HG03097 (cell line): ENCODE measurements around the gene STRADA.

ENCODE experiments used
- ATAC-seq: cut with Tn5 transposase; IDR thresholded peaks from one replicate; pipeline ENCODE4 v1.9.1; 2021; ENCODE audit not compliant: unreplicated experiment, low FRiP score

The STRADA gene

DNA sequence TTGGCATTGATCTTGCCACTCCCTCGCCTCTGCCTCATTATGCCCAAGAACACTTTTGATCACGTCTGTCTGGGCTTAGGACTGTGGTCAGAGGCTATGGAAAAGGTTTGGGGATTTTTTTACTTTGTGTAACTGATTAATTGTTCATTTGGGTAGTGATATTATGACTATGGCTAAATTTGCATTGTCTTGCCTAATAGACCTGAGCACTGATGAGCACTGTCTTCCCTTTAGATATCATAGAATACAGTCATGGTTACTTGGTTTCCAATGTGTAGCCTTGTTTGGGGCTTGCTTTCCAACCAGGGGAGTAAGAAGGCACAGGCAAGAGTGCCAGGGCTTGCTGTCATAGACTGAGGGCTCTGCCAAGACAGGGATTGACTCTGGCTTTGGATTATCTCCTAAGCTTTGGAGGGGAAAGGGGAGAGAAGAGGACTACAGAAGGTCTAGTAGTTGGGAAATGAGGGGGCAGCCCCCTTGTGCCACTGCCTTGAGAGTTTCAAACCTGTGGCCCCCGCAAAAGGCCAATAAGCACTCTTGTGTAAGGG, 55.4 kb downstream of the STRADA start:
- ATAC-seq, result no peak

DNA sequence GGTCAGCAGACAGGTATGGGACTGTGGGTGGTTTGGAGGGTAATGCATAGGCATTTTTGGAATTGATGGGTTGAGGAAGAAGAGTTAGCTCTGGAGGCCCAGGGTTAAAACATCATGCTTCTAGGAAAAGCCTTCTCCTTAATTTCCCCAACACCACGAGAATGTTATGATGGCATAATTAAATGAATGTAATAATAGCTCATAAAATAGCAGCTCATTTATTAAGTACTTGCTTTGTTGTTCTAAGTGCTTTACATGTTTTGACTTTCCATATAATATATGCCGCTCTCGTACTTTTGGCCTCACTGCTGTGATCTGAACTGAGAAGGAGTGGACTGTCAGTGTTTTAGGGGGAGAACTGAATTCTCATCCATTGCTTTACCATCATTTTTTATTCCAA, 56.0 kb downstream of the STRADA start:
- ATAC-seq, result no peak

DNA sequence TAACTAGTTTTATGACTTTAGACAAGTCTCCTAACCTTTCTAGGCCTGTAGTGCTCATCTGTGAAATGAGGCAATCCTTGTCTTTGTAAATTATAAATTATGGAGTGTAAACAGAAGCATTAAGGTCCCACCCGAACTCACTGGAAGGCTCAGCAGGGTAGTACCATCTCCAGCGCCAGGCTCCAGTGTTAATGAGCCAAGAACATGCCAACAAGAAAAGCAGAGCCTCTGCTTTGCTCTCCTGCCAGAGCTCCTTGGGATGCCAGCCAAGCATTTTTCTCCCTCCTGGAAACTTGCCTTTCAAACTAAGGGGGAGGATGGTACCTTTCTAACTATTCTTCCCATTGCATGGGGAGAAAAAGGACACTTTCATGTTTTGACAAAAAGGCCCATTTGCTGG, 56.6 kb downstream of the STRADA start:
- no peak for ATAC-seq

DNA sequence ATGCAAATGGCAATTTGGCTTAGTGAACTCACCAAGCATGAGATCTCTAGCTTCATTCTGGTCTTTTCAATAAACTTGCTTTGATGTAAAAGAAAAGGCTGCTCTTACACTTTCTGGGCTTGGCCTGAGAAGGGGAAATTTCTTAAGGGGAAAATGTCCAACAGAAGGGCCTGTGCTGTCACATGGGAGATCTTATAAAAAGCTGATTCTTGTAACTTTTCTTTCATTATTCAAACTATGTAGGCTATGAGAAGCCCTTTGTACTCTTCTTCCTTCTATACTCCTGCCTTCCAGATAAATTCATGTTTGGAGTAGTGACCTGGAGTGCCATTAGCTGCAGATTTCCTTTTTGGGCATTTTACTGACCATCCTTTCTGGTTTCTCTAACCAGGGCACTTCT, 58.6 kb downstream of the STRADA start:
- no peak for ATAC-seq

DNA sequence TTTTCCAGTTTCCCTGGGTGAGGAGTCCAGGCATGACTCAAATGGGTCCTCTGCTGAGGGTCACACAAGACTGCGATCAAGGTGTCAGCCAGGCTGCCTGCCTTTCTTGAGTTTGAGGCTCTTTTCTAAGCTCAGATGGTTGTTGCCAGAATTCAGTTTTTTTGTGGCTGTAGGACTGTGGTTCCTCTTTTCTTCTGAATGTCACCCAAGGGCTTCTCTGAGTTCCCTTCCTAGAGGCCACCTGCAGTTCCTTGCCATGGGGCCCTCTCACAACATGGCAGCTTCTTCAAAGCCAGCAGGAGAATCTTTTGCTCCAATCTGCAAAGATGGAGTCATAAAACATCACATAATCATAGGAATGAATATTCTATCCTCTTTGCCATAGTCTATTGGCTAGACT, 59.2 kb downstream of the STRADA start:
- ATAC-seq, result no peak

DNA sequence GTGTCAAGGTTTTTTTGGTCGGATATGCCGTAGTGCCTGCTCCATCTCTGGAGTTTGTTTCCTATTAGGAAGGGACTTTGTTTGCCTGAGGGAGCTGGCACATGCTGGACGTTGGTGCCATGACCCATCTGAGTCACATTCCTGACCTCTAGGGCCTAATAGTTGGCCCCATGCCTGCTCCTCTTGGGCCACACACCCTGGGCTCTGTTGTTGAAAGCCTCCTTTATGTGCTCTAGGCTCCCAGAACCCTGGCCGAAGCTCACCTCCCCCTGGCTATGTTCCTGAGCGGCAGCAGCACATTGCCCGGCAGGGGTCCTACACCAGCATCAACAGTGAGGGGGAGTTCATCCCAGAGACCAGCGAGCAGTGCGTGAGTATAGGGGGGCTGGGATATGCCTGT, 60.1 kb downstream of the STRADA start:
- ATAC-seq, result no peak

DNA sequence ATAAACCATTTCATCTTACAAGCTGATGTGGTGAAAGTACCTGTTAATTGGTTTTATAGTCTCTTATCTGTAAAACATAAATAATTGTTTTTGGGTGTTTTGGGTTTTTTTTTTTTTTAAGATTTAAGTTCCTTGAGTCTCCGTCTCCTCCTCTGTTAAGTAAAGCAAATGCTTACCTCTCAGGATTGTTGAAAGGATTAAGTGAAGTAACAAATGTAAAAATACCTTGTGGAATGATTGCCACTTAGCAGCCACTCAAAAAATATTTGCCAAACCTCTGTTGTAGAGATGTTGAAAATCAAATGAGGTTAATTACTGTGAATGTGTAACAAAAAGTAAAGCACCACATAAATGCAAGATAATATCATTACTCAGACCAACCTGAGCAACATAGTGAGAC, 60.9 kb downstream of the STRADA start:
- ATAC-seq, result no peak

DNA sequence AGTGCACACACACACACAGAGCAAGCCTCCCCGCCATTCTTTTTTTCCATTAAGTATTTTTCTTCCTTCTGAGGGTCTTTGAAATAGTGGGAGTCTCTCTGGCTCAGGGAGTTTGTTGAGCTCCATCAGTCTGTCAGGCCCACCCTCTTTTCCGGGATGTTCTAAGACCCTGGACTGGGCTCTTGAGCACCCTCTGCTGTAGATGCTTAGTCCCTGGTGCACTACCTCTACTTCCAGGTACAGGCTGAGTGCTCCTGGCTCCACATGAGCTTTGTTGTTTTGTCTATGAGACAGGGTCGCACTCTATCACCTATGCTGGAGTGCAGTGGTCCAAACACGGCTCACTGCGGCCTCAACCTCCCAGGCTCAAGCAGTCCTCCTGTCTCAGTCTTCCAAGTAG, 62.4 kb downstream of the STRADA start:
- ATAC-seq, result no peak

DNA sequence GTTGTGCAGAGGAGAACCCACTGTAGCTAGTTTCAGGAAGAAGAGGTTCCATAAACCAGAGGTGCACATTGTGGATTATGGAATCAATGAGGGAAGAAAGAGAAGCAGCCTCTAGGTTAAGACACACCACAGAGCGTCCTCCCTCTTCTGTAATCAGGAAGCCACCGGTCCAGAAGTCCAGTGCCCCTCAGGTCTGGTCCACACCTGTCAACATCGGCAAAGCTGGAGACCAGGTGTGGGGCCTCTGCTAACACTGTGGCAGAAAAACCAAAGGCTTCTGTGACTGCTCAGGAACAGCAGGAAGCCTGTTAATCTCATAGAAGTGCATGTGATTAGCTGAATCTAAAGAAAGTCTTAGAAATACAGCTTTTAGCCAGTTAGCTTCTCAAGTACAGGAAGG, 65.0 kb downstream of the STRADA start:
- ATAC-seq, result no peak

DNA sequence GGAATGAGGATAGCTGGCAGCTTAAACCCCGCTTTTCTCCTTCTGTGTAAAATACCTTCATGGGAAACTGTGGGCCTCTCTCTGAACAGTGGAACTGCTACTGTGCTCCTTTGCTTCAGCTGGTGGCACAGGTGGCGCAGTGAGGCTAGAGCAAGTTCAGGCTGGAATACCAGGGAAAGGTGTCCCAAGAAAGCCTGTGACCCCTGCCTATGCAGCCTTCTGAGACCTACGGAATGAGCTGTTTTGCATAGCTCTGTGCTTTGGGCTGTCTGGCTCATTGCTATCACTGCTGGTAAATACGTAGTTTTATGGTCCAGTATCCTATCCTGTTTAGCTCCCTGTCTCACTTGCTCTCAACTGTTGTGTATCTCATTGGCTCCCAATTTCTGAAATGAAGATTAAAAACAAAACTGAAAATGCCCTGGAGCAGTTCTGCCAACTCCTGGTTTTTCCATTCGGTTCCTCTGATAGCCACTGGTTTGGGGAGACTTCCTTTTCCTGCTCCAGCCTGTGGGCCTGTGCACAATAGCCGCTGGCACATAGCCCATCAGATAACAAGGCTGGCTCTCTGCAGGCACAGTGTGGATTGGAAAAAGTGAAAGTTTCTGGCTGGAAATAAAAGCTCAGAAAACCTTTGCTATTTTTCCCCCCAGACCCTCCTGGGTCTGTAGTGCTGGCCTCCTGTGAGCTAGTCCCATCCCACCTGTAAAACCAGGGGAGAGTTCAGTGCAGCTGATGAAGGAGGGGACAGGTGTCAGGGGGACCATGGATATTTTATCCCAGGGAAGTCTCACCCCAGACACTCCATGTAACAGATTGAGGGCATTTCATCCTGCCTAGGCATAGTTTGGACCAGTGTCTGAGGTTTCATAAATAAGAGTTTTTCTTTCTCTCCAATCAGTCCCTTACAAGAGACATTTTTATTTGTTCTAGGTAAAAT, 65.7 kb downstream of the STRADA start:
- ATAC-seq, result no peak

DNA sequence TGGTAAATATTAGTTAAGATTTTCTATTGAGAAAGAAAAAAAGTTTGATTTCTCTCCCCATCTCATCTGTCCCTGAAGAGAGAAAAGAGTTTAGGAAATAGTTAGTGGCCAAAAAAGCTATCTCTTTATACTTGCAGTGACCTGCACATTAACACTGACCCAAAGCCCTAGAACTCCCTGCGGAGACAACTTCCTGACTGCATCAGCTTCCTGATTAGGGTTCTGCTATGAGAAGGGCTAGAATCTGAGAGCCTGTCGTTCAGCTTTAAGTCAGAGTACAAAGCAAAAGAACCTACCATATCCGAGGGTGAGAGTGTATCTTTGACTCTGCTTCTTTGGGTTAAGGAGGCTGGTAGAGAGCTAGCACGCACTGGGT, 66.4 kb downstream of the STRADA start:
- ATAC-seq, result no peak

DNA sequence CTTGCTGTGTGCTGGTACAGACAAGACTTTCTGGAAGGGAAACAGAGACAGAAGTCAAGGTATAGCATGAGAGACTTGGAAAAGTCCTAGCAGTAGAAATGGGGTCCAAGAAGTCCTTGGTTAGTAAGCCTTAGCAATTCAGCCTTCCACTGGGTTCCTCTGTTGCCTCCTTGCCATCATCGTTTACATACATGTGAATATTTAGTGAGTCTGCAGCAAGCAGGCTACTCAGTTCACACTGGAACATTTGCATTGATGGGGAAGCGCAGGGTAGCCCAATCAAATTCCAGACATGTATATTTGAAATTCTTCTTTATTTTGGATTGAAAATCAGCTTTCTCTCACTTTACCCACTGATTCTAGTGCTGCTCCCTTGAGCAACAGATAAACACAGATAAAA, 68.7 kb downstream of the STRADA start:
- no peak for ATAC-seq

DNA sequence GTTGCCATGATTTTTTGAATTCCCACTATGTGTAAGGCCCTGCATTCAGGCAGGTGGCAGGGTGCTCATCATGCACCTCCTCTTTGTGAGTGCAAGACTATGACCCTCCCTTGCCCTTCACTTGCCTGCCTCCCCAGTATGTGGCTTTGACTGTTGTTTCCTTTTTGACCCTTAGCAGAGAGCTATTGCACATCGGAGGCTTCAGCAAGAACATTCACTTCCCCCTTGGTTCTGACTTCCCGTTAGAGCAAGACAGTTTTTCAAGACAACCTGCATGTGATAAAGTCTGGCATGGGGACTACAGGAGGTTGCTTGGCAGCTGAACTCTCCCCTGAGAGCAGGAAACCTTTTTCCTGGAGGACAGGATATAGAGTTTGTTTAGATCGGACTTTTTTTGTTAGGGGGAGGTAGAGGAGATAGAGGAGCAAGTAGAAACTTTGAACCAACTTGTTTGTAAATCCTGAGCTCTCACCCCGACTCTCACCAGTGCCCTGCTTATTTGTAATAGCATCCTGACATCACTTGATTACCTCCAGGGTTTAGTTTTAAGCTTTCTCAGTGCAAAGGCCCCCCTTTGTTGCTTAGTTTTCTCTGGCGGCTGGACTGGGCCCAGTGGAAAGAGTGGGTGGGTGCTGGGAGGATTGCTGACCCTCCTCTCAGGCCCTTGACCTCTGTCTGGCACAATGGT, 75.9 kb downstream of the STRADA start:
- ATAC-seq, result no peak

DNA sequence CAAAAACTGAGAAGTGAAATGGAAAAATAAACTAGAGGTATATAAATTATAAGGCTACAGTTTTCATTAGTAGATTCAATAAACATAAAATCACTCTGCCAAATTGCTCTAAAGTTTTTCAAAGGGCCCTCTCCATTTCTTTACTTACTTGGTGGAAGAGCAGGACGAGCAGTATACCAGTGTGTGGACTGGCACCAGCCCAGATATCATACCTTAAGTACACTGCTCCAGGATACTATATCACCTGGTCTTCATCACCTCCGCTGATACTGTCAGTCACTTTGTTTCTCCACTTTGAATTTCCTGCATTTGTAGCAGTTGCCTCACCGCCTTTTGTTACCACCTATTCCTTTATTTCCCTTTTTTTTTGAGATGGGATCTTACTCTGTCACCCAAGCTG, 81.7 kb downstream of the STRADA start:
- no peak for ATAC-seq

DNA sequence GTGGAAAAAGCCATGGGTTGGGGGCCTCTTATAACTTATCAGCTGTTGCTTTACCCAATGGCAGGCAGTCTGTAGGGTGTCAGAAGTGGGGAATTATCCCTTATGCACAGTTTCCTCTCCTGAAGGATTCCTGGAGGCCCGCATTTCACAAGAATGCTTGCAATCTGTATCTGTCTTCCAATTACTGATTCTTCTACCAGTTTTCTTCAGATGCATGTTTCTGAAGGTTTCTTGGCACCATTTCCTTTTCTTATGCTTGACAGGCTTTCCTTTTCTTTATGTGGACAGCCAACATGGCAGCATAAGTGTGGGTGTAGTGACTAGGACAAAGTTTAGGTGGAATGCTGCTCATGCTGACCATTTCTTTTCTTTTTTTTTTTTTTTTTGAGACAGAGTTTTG, 83.2 kb downstream of the STRADA start:
- no peak for ATAC-seq

DNA sequence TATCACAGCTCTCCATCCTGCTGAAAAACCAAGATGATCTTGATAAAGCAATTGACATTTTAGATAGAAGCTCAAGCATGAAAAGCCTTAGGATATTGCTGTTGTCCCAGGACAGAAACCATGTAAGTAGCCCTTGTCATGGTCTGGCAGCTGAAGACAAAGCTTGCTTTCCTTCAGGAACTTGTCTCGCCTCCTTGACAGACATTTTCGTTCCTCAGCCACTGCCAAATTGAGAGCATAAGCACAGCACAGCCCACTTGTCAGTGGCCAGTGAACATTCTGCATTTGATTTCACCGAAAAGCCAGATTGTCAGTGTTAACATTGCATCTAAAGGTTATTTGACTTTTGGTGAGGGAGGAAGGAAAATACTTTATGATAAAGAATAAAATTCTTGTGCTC, 83.8 kb downstream of the STRADA start:
- no peak for ATAC-seq

DNA sequence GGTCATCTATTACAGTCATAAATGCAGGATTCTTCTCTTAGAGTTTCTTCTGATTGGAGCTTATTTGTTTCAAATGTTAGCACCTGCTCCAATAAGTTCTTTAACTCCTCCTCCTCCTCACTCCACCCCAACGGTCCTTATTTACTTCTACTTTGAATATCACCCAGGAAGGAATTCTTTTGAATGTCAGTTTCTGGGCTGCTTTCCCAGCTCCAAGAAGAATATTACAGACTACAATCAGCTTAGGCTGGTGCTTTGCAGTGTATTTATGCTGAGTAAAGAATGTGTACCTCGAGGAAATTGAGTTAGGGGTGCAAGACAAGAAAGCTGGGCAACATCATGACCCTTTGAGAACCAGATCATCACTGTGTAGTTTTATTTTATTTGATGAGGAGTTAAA, 88.5 kb downstream of the STRADA start:
- ATAC-seq, result no peak
